LoVo (cell line): Measurements from ENCODE around the gene CLCN5.

Experiments
- DNase-seq: peaks from one replicate; pipeline ENCODE4 v3.0.0-alpha.2; 2016; ENCODE audit warnings: low spot score

CLCN5 gene

GRCh38 chrX:49922291-49923241 lies at the start of gene CLCN5:
Gene CLCN5 (plus strand): TSS chrX:49922596. CDS start chrX:49925299, 2,703 bp downstream.
- DNase-seq, result peak; percentile 90

GRCh38 chrX:49876750-49877149 lies 45.6 kb upstream of the CLCN5 start:
- DNase-seq, result peak; percentile 19

- no peak for DNase-seq
Measured at GRCh38 chrX:49877397-49878101, 44.8 kb upstream of the CLCN5 start.

GRCh38 chrX:49878128-49878833 lies 44.1 kb upstream of the CLCN5 start:
- no peak for DNase-seq

- peak; percentile 69 for DNase-seq
Measured at GRCh38 chrX:49878834-49879655, 43.4 kb upstream of the CLCN5 start, which contains the start of gene USP27X. Gene USP27X (plus strand): TSS chrX:49879484. CDS start chrX:49880308, 824 bp downstream.

- DNase-seq, result no peak
Measured at GRCh38 chrX:49879656-49880277, 42.6 kb upstream of the CLCN5 start.

GRCh38 chrX:49880668-49881067 lies 41.7 kb upstream of the CLCN5 start:
- no peak for DNase-seq

- peak; percentile 11 for DNase-seq
Measured at GRCh38 chrX:49884290-49884862, 38.0 kb upstream of the CLCN5 start.

GRCh38 chrX:49892542-49892941 lies 29.9 kb upstream of the CLCN5 start:
- DNase-seq, result no peak

GRCh38 chrX:49896951-49897350 lies 25.4 kb upstream of the CLCN5 start:
- no peak for DNase-seq

- DNase-seq, result no peak
Measured at GRCh38 chrX:49901048-49901447, 21.3 kb upstream of the CLCN5 start.

- no peak for DNase-seq
Measured at GRCh38 chrX:49910344-49910743, 12.1 kb upstream of the CLCN5 start.

- DNase-seq, result no peak
Measured at GRCh38 chrX:49912086-49912485, 10.3 kb upstream of the CLCN5 start.

- no peak for DNase-seq
Measured at GRCh38 chrX:49912861-49913260, 9.5 kb upstream of the CLCN5 start.

GRCh38 chrX:49915361-49916222 lies 6.8 kb upstream of the CLCN5 start:
- DNase-seq, result peak; percentile 52

- no peak for DNase-seq
Measured at GRCh38 chrX:49919617-49920016, 2.8 kb upstream of the CLCN5 start.

- no peak for DNase-seq
Measured at GRCh38 chrX:49921109-49921508, 1.3 kb upstream of the CLCN5 start.

- DNase-seq, result no peak
Measured at GRCh38 chrX:49925176-49925575, 2.8 kb downstream of the CLCN5 start.

GRCh38 chrX:49930039-49930438 lies 7.6 kb downstream of the CLCN5 start:
- no peak for DNase-seq

- no peak for DNase-seq
Measured at GRCh38 chrX:49932791-49933190, 10.4 kb downstream of the CLCN5 start.
